C1 segment of cervical spinal cord (tissue), 14 donors: ENCODE data around the gene TMUB1.
A peak's percentile ranks its signal among the peaks of the same experiment; 100 is the strongest.
"Not testable (repeated sequence)": the region's sequence is repeated elsewhere in the genome, so short reads cannot be mapped to it uniquely, and the experiment has no call there.

ENCODE experiments used
- DNase-seq, 14 donors: peaks; one replicate each; lab custom pipeline; 2025; lab: John Stamatoyannopoulos, UW

TMUB1 gene

DNA sequence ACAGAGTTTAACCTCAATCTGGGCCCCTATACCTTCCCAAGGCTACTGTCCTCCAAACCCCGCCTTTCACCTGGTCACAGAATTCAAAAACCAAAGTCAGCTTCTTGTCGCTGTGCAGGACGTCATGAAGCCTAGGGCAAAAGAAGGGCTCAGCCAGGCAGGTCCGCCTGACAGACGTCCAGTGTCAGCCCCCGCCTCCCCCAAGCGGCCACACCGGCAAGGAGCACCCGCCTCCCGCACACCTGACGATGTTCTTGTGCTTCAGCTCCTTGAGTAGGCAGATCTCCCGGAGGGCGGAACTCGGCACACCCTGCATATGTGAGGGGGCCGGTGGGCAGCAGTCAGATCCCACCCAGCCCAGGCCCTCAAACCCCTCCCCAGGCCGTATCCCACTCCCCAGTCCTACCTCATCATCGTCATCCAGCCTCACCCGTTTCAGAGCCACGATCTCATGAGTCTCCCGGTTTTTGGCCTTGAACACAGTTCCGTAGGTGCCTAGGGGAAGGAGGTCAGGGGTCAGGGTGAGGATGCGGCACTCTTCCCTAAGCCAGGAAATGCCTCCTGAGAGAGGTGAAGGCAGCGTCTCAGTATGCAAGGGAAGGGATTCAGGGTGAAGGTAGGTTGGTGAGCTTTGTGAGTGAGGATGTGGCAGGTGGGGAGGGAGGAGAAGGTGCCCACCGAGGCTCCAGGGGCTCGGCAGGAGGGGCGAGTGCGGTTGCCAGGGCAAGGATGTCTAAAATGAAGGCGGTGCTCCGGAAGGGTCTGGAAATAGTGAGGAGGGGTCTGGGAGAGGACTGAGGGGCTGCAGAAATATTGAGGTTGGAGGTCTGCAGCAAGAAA is 26.4 kb downstream of the TMUB1 start:
- DNase-seq: no peak

DNA sequence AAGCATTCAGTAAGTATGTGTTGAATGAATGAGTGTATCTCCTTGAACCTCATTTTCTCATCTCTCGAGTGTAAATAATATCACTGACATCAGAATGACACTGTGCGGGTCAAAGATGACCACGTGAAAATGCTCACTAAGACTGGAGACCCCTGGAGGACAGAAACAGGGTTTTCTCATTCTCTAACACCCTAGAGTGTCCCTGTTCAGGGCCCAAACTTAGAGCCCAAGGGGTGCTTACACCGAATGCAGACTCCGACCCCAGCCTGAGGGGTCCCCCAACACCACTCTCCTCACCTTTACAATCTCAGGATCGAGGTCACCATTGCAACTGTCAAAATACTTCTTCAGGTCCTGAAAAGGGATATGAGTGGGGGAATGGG is 27.0 kb downstream of the TMUB1 start:
- DNase-seq: no peak

DNA sequence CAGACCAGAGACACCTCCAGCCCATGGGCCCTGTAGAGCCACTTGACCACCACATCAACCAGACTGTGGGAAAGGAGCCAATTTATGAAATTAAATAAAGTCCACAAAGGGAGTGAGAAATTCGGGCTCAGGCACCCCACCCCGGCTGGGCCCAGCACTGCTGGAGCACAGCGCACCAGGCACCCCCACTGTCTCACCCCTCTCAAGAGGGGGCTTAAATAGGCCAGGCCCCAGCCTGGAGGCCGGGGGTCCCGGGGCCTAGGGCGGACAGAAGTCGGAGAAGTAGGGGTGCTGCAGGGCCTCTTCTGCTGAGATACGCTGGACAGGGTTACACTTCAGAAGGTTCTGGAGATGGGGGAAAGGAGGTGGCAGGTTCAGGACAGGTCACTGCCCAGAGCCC is 29.5 kb downstream of the TMUB1 start:
- DNase-seq: no peak

- DNase-seq: no peak
Measured at GRCh38 chr7:151053096-151053495, 30.2 kb downstream of the TMUB1 start.

GRCh38 chr7:151051108-151051507 is 32.2 kb downstream of the TMUB1 start:
- DNase-seq: peak in 1 of 14 donors; percentile 26

- no peak for DNase-seq
Measured at GRCh38 chr7:151048911-151049463, 34.3 kb downstream of the TMUB1 start.

- DNase-seq: no peak
Measured at GRCh38 chr7:151047976-151048815, 35.1 kb downstream of the TMUB1 start, which contains the start of gene ASIC3. ASIC3 (plus strand) TSS chr7:151048531; CDS start chr7:151048886, 355 bp downstream.

GRCh38 chr7:151046603-151047573 is 36.4 kb downstream of the TMUB1 start:
- peak in 2 of 14 donors; percentile 33 to 42 for DNase-seq

- DNase-seq: no peak
Measured at GRCh38 chr7:151045967-151046366, 37.3 kb downstream of the TMUB1 start.

DNA sequence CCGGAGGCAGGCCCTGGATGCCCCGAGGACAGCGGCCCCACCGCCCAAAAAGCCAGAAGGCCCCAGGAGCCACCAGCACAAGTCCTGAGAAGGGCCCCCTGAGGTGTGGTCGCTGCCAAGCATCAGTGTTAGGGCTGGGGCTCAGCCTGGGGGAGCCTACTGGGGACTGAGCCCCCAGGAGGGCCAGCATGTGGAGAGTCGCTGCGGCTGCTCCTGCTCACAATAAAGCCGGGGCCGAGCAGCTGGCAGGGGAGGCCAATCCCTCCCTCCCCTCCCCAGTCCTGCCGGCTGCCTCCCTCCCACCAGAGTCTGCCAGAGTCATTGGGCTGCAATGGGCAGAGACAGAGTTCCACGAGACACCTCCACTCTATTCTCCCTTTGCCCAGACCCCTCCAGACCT is 38.0 kb downstream of the TMUB1 start:
- DNase-seq: no peak

DNA sequence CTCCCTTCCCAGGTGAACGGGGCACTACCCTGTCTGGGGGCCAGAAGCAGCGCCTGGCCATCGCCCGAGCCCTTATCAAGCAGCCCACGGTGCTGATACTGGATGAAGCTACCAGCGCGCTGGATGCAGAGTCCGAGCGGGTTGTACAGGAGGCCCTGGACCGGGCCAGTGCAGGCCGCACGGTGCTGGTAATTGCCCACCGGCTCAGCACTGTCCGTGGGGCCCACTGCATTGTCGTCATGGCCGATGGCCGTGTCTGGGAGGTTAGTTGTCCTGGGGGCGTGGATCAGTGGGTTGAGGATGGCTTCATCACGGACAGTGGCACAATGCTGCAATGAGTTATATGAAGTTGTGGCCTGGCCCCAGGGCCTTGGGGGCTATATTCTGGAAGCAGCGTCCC is 39.3 kb downstream of the TMUB1 start:
- DNase-seq: no peak

- not testable (repeated sequence) for DNase-seq
Measured at GRCh38 chr7:151043449-151043848, 39.8 kb downstream of the TMUB1 start.

GRCh38 chr7:151040616-151041375 is 42.5 kb downstream of the TMUB1 start:
- DNase-seq: no peak

GRCh38 chr7:151039850-151040548 is 43.3 kb downstream of the TMUB1 start:
- no peak for DNase-seq

DNA sequence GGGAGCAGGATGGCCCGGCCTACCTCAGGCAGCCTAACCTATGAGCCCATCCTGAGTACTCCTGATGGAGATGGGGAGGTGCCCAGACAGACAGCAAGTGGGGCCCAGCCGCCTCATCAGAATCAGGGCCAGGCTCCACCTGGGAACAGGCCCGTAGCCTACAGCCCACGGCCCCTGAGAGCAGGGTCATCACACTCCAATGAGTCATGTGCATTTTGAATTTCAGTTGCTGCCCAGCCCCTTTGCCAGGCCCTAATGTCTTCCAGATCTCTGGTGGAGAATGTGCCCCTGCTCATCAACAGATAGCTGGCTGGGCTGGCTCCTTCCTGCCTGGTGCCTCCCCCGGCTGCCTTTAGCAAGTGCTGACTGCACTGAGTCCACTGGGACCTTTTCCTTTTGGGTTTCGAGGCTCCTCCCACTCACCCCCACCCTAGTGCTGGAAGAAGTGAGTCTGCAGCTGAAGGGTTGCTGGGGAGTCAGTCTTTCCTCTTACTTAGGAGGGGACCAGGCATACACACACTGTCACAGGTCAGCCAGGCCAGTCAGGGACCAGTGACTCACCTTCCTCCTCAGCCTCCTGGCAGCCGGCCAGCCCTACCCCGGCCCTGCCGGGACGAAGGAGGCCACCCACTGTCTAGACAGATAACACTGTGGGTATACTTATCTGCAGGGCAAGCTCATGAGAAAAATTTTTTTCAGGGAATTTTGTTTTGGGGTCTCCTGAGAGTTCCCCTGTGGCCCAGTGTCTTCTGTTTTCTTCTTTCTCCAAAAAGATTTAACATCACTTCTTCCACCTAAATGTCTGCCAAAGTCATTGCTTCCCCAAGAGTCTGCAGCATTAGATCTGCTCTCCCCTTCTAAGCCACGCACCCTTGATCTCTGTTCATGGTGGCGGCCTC is 44.1 kb downstream of the TMUB1 start:
- peak in 2 of 14 donors; percentile 27 to 34 for DNase-seq

DNA sequence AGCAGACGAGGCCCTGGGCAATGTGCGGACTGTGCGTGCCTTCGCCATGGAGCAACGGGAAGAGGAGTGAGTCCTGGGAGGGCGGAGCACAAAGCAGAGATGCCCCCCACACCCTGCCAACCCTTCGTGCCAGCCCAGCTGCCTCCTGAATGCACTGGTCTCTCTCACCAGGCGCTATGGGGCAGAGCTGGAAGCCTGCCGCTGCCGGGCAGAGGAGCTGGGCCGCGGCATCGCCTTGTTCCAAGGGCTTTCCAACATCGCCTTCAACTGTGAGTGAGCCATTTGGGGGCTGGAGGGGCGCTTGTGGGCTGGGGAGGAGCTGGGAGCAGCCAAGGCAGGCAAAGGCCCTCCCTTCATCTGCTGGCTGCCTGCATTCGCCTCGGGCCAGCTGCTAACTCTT is 47.4 kb downstream of the TMUB1 start:
- DNase-seq: peak in 2 of 14 donors; percentile 14 to 40

GRCh38 chr7:151035026-151035717 is 48.1 kb downstream of the TMUB1 start:
- no peak for DNase-seq
